GM08714 (cell line): ENCODE results near the gene WDR76.
"Not testable (repeated sequence)": the region's sequence is repeated elsewhere in the genome, so short reads cannot be mapped to it uniquely, and the experiment has no call there.

ENCODE experiments used
- H3K4me3 ChIP-seq: fragments of 200-500 bp; sonication (Bioruptor generic); 2 replicates; pipeline ENCODE4 v1.5.1; 2014; ENCODE audit warnings: mild to moderate bottlenecking, low read length, inconsistent platforms
- ZNF274 ChIP-seq: IDR thresholded peaks from 2 replicates; pipeline ENCODE4 v1.6.1; 2012; ENCODE audit warnings: mild to moderate bottlenecking, low read depth, low read length

The WDR76 gene

GRCh38 chr15:43845421-43845820, 18.6 kb downstream of the WDR76 start:
- no peak overlapping the region for H3K4me3 ChIP-seq
- TF ChIP-seq ZNF274, result no peak

GRCh38 chr15:43851251-43851650, 24.4 kb downstream of the WDR76 start:
- no peak overlapping the region for H3K4me3 ChIP-seq
- TF ChIP-seq ZNF274, result no peak

GRCh38 chr15:43852607-43853006, 25.8 kb downstream of the WDR76 start:
- TF ChIP-seq ZNF274, result no peak
- no peak overlapping the region for H3K4me3 ChIP-seq

GRCh38 chr15:43854801-43855200, 28.0 kb downstream of the WDR76 start:
- TF ChIP-seq ZNF274, result no peak
- H3K4me3 ChIP-seq, result no peak overlapping the region

GRCh38 chr15:43859546-43859945, 32.7 kb downstream of the WDR76 start:
- H3K4me3 ChIP-seq, result no peak overlapping the region
- TF ChIP-seq ZNF274, result no peak

- not testable (repeated sequence) for H3K4me3 ChIP-seq
These were observed 39.8 kb downstream of the WDR76 start for GRCh38 chr15:43866636-43867035.

GRCh38 chr15:43867096-43867495, 40.3 kb downstream of the WDR76 start:
- no peak for TF ChIP-seq ZNF274
- H3K4me3 ChIP-seq, result no peak overlapping the region

GRCh38 chr15:43868406-43868805, 41.6 kb downstream of the WDR76 start:
- TF ChIP-seq ZNF274, result no peak
- no peak overlapping the region for H3K4me3 ChIP-seq

- no peak overlapping the region for H3K4me3 ChIP-seq
- TF ChIP-seq ZNF274, result no peak
These were observed 45.0 kb downstream of the WDR76 start for GRCh38 chr15:43871835-43872234.

- no peak for TF ChIP-seq ZNF274
- no peak overlapping the region for H3K4me3 ChIP-seq
These were observed 45.7 kb downstream of the WDR76 start for GRCh38 chr15:43872416-43873020.

- H3K4me3 ChIP-seq, result no peak overlapping the region
- no peak for TF ChIP-seq ZNF274
These were observed 46.8 kb downstream of the WDR76 start for GRCh38 chr15:43873651-43874050.

GRCh38 chr15:43876872-43877271, 50.1 kb downstream of the WDR76 start:
- TF ChIP-seq ZNF274, result no peak
- no peak overlapping the region for H3K4me3 ChIP-seq

GRCh38 chr15:43877371-43877770, 50.6 kb downstream of the WDR76 start:
- no peak overlapping the region for H3K4me3 ChIP-seq
- TF ChIP-seq ZNF274, result no peak

- no peak overlapping the region for H3K4me3 ChIP-seq
- TF ChIP-seq ZNF274, result no peak
These were observed 51.6 kb downstream of the WDR76 start for GRCh38 chr15:43878446-43878845.

- no peak for TF ChIP-seq ZNF274
- no peak overlapping the region for H3K4me3 ChIP-seq
These were observed 52.9 kb downstream of the WDR76 start for GRCh38 chr15:43879386-43880355.
